Loucy (cell line): Measurements from ENCODE around the gene MIPEP.

Experiments used
- H2AFZ ChIP-seq: fragments of 200-600 bp; sonication (generic); 2 replicates; pipeline ENCODE4 v1.6.0; 2016; ENCODE audit warnings: antibody characterized with exemption, mild to moderate bottlenecking, low read length, moderate library complexity
- H3F3A ChIP-seq: fragments of 200-600 bp; 2 replicates; pipeline ENCODE4 v1.6.0; 2016; ENCODE audit warnings: antibody characterized with exemption, low read depth, mild to moderate bottlenecking
- H3K27me3 ChIP-seq: fragments of 200-600 bp; sonication (generic); 2 replicates; pipeline ENCODE4 v1.6.1; 2014; ENCODE audit warnings: low read length, mild to moderate bottlenecking; ENCODE audit not compliant: insufficient read depth, poor library complexity, severe bottlenecking
- H3K36me3 ChIP-seq: fragments of 200-600 bp; sonication (generic); 2 replicates; pipeline ENCODE4 v1.6.1; 2016; ENCODE audit warnings: low read length; ENCODE audit not compliant: insufficient read depth
- H3K4me1 ChIP-seq: fragments of 200-600 bp; sonication (generic); 2 replicates; pipeline ENCODE4 v1.5.1; 2014; ENCODE audit warnings: low read length, mild to moderate bottlenecking; ENCODE audit not compliant: insufficient read depth, poor library complexity, severe bottlenecking
- H3K4me2 ChIP-seq: fragments of 200-600 bp; sonication (generic); 2 replicates; pipeline ENCODE4 v1.6.0; 2014; ENCODE audit warnings: antibody characterized with exemption, low read length, low read depth, mild to moderate bottlenecking; ENCODE audit not compliant: poor library complexity, severe bottlenecking
- H3K4me3 ChIP-seq: fragments of 200-600 bp; sonication (generic); 2 replicates; pipeline ENCODE4 v1.5.1; 2014; ENCODE audit warnings: low read length, mild to moderate bottlenecking, mixed read lengths; ENCODE audit not compliant: poor library complexity, severe bottlenecking
- H3K79me2 ChIP-seq: fragments of 200-600 bp; sonication (generic); 2 replicates; pipeline ENCODE4 v1.6.1; 2014; ENCODE audit warnings: low read length; ENCODE audit not compliant: insufficient read depth
- H3K9ac ChIP-seq: fragments of 200-600 bp; sonication (generic); 2 replicates; pipeline ENCODE4 v1.6.0; 2014; ENCODE audit warnings: mild to moderate bottlenecking, low read depth, low read length, moderate library complexity; ENCODE audit not compliant: poor library complexity, severe bottlenecking
- H3K9me2 ChIP-seq: fragments of 200-600 bp; sonication (generic); replicated peaks from 2 replicates; pipeline ENCODE4 v1.6.1; 2016; ENCODE audit warnings: low read depth, low read length, mixed read lengths
- H3K9me3 ChIP-seq: fragments of 200-600 bp; sonication (generic); 2 replicates; pipeline ENCODE4 v1.6.1; 2014; ENCODE audit warnings: mild to moderate bottlenecking, antibody characterized with exemption, low read length, low read depth; ENCODE audit not compliant: insufficient read depth
- H4K20me1 ChIP-seq: fragments of 200-600 bp; sonication (generic); 2 replicates; pipeline ENCODE4 v1.6.0; 2014; ENCODE audit warnings: antibody characterized with exemption, low read length, mild to moderate bottlenecking; ENCODE audit not compliant: insufficient read depth, poor library complexity, severe bottlenecking
- EZH2phosphoT487 ChIP-seq: fragments of 200-600 bp; IDR thresholded peaks from 2 replicates; pipeline ENCODE4 v1.6.1; 2018; ENCODE audit warnings: antibody characterized with exemption, mild to moderate bottlenecking, moderate library complexity, borderline replicate concordance
- TF ChIP-seq, protein P1 (sequence below): fragments of 200-600 bp; sonication (generic); conservative IDR thresholded peaks from 2 replicates; pipeline ENCODE4 v1.5.1; 2014; ENCODE audit warnings: mild to moderate bottlenecking, antibody characterized with exemption, low read length

The MIPEP gene

DNA sequence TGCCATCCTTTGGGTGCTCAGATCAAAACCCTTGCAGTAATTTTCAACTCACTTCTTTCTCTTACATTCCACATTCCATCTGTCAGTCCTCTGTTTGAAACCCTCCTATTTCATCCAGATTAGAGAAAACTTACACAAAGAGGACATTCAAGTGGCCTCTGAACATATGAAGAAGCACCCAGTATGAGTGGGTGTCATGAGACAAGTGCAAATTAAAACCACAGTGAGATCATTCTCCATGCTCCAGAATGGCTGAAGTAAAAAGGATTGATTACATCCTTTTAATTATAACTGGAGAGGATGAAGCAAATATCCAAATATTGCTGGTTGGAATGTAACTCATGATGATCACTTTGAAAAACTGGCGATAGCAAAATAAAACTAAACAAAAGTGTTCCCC, 96.5 kb downstream of the MIPEP start:
- Histone ChIP-seq H3K9me2 (no peaks in the 10 kb centered on the region), H3K4me1 (no peaks in the 10 kb centered on the region), H2AFZ (no peak overlapping the region), H3K4me3 (no peak overlapping the region), H3K79me2 (no peaks in the 10 kb centered on the region), H3K9me3 (no peaks in the 10 kb centered on the region), H3K36me3 (no peaks in the 10 kb centered on the region), H3K27me3 (no peaks in the 10 kb centered on the region), H3K4me2 (no peak overlapping the region), H3F3A (no peaks in the 10 kb centered on the region), H3K9ac (no peak overlapping the region), H4K20me1 (no peaks in the 10 kb centered on the region)
- no peak for TF ChIP-seq EZH2phosphoT487
- TF ChIP-seq, protein P1, sequence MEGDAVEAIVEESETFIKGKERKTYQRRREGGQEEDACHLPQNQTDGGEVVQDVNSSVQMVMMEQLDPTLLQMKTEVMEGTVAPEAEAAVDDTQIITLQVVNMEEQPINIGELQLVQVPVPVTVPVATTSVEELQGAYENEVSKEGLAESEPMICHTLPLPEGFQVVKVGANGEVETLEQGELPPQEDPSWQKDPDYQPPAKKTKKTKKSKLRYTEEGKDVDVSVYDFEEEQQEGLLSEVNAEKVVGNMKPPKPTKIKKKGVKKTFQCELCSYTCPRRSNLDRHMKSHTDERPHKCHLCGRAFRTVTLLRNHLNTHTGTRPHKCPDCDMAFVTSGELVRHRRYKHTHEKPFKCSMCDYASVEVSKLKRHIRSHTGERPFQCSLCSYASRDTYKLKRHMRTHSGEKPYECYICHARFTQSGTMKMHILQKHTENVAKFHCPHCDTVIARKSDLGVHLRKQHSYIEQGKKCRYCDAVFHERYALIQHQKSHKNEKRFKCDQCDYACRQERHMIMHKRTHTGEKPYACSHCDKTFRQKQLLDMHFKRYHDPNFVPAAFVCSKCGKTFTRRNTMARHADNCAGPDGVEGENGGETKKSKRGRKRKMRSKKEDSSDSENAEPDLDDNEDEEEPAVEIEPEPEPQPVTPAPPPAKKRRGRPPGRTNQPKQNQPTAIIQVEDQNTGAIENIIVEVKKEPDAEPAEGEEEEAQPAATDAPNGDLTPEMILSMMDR = no peak

DNA sequence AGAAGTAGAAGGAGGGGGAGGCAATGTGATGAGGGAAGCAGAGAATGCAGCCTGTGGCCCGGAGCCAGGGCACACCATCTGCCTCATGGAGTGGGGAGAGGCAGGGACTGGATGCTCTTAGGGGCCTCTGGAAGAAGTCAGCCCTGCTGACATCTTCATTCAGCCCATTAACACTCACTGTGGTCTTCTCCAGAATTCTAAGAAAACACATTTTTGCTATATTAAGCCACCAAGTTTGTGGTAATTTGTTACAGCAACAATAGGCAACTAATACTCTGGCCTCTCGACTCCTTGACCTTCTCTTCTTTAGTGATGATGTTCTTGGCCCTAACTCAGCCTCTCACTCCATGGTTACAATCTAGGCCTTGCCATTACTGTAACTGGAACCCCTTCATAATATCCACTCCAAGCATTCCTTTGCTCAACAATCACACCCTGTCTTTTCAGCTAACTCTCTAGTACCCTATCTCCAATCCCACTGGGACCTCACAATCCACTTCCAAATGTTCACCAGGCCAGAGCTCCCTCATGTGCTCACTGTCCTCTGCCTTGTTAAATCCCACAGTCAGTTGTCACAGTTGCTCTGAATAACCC, 98.5 kb downstream of the MIPEP start:
- H3K9ac ChIP-seq = no peak overlapping the region
- no peaks in the 10 kb centered on the region for H3K36me3 ChIP-seq
- no peaks in the 10 kb centered on the region for H3K79me2 ChIP-seq
- H3K4me3 ChIP-seq = no peak overlapping the region
- no peaks in the 10 kb centered on the region for H3K9me2 ChIP-seq
- H3K27me3 ChIP-seq = no peaks in the 10 kb centered on the region
- H3K4me1 ChIP-seq = no peaks in the 10 kb centered on the region
- H4K20me1 ChIP-seq = no peaks in the 10 kb centered on the region
- no peak overlapping the region for H2AFZ ChIP-seq
- TF ChIP-seq, protein P1 = no peak
- TF ChIP-seq EZH2phosphoT487 = no peak
- H3K9me3 ChIP-seq = no peaks in the 10 kb centered on the region
- no peak overlapping the region for H3K4me2 ChIP-seq
- no peaks in the 10 kb centered on the region for H3F3A ChIP-seq

DNA sequence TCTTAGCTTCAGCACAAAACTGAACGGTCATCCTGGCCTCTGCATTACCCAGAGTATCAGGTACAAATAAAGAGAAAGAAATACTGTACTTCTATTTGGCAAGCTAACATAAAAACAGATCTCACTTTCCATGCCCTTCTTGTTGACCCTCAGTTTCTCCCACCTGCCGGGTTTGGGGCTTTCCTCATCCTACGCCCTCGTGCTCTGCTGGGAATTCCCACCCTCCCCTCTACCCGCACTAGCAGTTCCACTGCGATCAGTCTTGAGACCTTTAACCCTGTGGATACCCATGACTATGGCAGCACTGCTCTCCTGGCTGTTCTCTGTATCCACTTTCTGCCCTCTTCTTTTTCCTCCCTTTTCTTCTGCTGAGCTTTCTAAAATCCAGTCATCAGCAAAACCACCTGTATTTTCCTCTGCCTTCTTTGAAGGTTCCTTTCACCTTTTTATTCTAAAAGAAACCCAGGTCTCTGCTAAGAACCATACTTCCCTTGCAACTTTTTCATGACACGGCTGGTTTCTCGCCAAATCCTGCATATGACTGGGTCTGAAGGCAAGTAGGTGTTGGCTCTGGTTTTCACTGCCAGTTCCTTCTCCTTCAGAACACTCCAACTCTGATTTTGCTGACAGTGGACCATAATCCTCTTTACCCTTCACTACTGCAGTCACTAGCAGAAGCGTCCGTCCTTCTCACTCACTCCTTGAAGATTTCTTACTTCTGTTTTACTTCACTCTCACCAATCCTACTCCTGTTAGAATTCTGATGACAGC, 99.4 kb downstream of the MIPEP start:
- no peak overlapping the region for H3K4me3 ChIP-seq
- H2AFZ ChIP-seq = no peak overlapping the region
- H3F3A ChIP-seq = no peaks in the 10 kb centered on the region
- no peaks in the 10 kb centered on the region for H3K9me2 ChIP-seq
- no peak overlapping the region for H3K4me2 ChIP-seq
- H3K4me1 ChIP-seq = no peaks in the 10 kb centered on the region
- H3K36me3 ChIP-seq = no peaks in the 10 kb centered on the region
- no peaks in the 10 kb centered on the region for H3K9me3 ChIP-seq
- TF ChIP-seq, protein P1 = no peak
- TF ChIP-seq EZH2phosphoT487 = no peak
- H3K27me3 ChIP-seq = no peaks in the 10 kb centered on the region
- no peak overlapping the region for H3K9ac ChIP-seq
- H3K79me2 ChIP-seq = no peaks in the 10 kb centered on the region
- no peaks in the 10 kb centered on the region for H4K20me1 ChIP-seq
